ENCODE results near the gene HNF4A.

The HNF4A gene

DNA sequence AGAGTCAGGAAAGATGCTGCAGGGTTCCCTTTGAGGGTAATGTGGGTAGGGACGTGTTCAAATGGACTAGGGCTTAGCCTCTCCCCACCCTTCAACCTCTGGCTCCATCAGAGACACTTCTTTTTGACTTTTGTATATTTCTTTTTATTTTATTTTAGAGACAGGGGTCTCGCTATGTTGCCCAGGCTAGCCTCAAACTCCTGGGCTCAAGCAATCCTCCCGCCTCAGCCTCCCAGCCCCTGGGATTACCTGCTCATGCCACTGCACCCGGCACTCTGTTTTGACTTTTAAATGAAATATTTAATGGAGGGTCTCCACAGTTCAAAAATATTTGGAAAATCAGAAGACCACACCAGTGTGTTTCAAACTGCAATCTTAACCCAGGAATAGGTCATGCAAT is 8.6 kb downstream of the HNF4A start:
- Histone ChIP-seq H3K9ac (ENCODE audit: low read length) (no peak overlapping the region), H3K27ac (ENCODE audit: low read depth, low read length, poor library complexity, severe bottlenecking) (no peak overlapping the region), H3K79me2 (ENCODE audit: insufficient read depth, low read length) (no peaks in the 10 kb centered on the region), H3K4me1 (ENCODE audit: insufficient read depth, low read length, severe bottlenecking) (no peaks in the 10 kb centered on the region), H3K4me2 (ENCODE audit: low read length) (no peak overlapping the region), H3K9me2 (ENCODE audit: low read depth, low read length) (no peaks in the 10 kb centered on the region), H2AFZ (ENCODE audit: low read length) (no peak overlapping the region), H4K20me1 (ENCODE audit: insufficient read depth, low read length) (no peaks in the 10 kb centered on the region), H3K4me3 (ENCODE audit: low read depth, low read length, poor library complexity, severe bottlenecking) (no peak overlapping the region), H3K27me3 (ENCODE audit: insufficient read depth, low read length) (no peaks in the 10 kb centered on the region), H3K9me3 (ENCODE audit: low read length) (no peaks in the 10 kb centered on the region), H3K36me3 (ENCODE audit: insufficient read depth, low read length) (no peaks in the 10 kb centered on the region), H3F3A (ENCODE audit: insufficient read depth, low read length) (no peaks in the 10 kb centered on the region)
- TF ChIP-seq EZH2 (IDR thresholded peaks at IDR 0.05; ENCODE audit: borderline replicate concordance, low read length) = no peak
- TF ChIP-seq, protein P1, sequence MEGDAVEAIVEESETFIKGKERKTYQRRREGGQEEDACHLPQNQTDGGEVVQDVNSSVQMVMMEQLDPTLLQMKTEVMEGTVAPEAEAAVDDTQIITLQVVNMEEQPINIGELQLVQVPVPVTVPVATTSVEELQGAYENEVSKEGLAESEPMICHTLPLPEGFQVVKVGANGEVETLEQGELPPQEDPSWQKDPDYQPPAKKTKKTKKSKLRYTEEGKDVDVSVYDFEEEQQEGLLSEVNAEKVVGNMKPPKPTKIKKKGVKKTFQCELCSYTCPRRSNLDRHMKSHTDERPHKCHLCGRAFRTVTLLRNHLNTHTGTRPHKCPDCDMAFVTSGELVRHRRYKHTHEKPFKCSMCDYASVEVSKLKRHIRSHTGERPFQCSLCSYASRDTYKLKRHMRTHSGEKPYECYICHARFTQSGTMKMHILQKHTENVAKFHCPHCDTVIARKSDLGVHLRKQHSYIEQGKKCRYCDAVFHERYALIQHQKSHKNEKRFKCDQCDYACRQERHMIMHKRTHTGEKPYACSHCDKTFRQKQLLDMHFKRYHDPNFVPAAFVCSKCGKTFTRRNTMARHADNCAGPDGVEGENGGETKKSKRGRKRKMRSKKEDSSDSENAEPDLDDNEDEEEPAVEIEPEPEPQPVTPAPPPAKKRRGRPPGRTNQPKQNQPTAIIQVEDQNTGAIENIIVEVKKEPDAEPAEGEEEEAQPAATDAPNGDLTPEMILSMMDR (IDR thresholded peaks at IDR 0.05; ENCODE audit: low read length) = no peak

DNA sequence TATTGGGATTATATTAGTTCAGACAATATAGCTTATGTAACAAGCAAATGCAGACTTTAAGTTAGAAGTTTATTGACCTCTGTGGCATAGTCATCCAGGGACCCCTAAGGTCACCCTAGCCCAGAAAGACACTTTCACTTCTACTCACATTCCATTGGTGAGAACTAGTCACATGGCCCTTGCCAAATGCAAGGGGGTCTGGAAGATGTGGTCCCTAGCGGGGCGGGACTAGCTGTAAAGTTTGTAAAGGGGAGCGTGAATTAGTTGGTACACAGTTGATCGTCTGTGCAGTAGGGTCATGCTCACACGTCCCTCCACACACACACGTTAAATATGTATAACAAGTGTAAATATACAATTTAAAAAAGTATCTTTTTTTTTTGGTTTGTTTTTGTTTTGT is 9.3 kb downstream of the HNF4A start:
- no peak for TF ChIP-seq EZH2 (IDR thresholded peaks at IDR 0.05; ENCODE audit: borderline replicate concordance, low read length)
- TF ChIP-seq, protein P1 (IDR thresholded peaks at IDR 0.05; ENCODE audit: low read length) = no peak
- H3K4me1 ChIP-seq (ENCODE audit: insufficient read depth, low read length, severe bottlenecking) = no peaks in the 10 kb centered on the region
- H3K27ac ChIP-seq (ENCODE audit: low read depth, low read length, poor library complexity, severe bottlenecking) = no peak overlapping the region
- no peaks in the 10 kb centered on the region for H3K9me2 ChIP-seq (ENCODE audit: low read depth, low read length)
- no peaks in the 10 kb centered on the region for H3F3A ChIP-seq (ENCODE audit: insufficient read depth, low read length)
- no peak overlapping the region for H2AFZ ChIP-seq (ENCODE audit: low read length)
- H3K27me3 ChIP-seq (ENCODE audit: insufficient read depth, low read length) = no peaks in the 10 kb centered on the region
- H3K4me3 ChIP-seq (ENCODE audit: low read depth, low read length, poor library complexity, severe bottlenecking) = no peak overlapping the region
- H3K36me3 ChIP-seq (ENCODE audit: insufficient read depth, low read length) = no peaks in the 10 kb centered on the region
- H4K20me1 ChIP-seq (ENCODE audit: insufficient read depth, low read length) = no peaks in the 10 kb centered on the region
- H3K79me2 ChIP-seq (ENCODE audit: insufficient read depth, low read length) = no peaks in the 10 kb centered on the region
- H3K9ac ChIP-seq (ENCODE audit: low read length) = no peak overlapping the region
- no peak overlapping the region for H3K4me2 ChIP-seq (ENCODE audit: low read length)
- no peaks in the 10 kb centered on the region for H3K9me3 ChIP-seq (ENCODE audit: low read length)

DNA sequence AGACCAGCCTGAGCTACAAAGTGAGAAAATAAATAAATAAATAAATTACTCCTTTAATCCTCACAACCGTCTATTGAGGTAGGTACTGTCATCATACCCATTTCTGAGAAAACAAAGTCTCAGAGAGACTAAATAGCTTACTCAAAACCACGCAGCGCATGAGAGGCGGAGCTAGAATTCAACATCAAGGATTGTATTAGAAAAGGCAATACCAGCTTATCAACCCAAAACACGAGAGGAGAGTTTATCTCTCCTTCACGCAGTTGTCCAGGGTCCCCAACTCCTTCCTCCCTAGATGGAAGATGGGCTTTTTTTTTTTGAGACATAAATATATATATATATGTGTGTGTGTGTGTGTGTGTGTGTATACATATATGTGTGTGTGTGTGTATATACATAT is 12.2 kb downstream of the HNF4A start:
- no peaks in the 10 kb centered on the region for H3K4me1 ChIP-seq (ENCODE audit: insufficient read depth, low read length, severe bottlenecking)
- H3K9me3 ChIP-seq (ENCODE audit: low read length) = no peaks in the 10 kb centered on the region
- no peaks in the 10 kb centered on the region for H3K36me3 ChIP-seq (ENCODE audit: insufficient read depth, low read length)
- H3K79me2 ChIP-seq (ENCODE audit: insufficient read depth, low read length) = no peaks in the 10 kb centered on the region
- TF ChIP-seq, protein P1 (IDR thresholded peaks at IDR 0.05; ENCODE audit: low read length) = no peak
- TF ChIP-seq EZH2 (IDR thresholded peaks at IDR 0.05; ENCODE audit: borderline replicate concordance, low read length) = no peak
- H3K4me2 ChIP-seq (ENCODE audit: low read length) = no peak overlapping the region
- H3K27me3 ChIP-seq (ENCODE audit: insufficient read depth, low read length) = no peaks in the 10 kb centered on the region
- H3K27ac ChIP-seq (ENCODE audit: low read depth, low read length, poor library complexity, severe bottlenecking) = no peak overlapping the region
- H3K4me3 ChIP-seq (ENCODE audit: low read depth, low read length, poor library complexity, severe bottlenecking) = no peak overlapping the region
- no peaks in the 10 kb centered on the region for H3K9me2 ChIP-seq (ENCODE audit: low read depth, low read length)
- no peak overlapping the region for H2AFZ ChIP-seq (ENCODE audit: low read length)
- no peak overlapping the region for H3K9ac ChIP-seq (ENCODE audit: low read length)
- H4K20me1 ChIP-seq (ENCODE audit: insufficient read depth, low read length) = no peaks in the 10 kb centered on the region
- H3F3A ChIP-seq (ENCODE audit: insufficient read depth, low read length) = no peaks in the 10 kb centered on the region

Data from OCI-LY1 (cell line).